NCI-H187 (cell line): ENCODE data around the gene MICALL2.
"Not testable (repeated sequence)": the region's sequence is repeated elsewhere in the genome, so short reads cannot be mapped to it uniquely, and the experiment has no call there.

Source experiments
- DNase-seq, 2 experiments: peaks; one replicate each; lab custom pipeline; 2025; lab: John Stamatoyannopoulos, UW

The MICALL2 gene

GRCh38 chr7:1447551-1448244, 11.6 kb downstream of the MICALL2 start:
- no peak for DNase-seq

- no peak for DNase-seq
Observed at GRCh38 chr7:1447112-1447511, 12.2 kb downstream of the MICALL2 start.

GRCh38 chr7:1446620-1447032, 12.6 kb downstream of the MICALL2 start:
- no peak for DNase-seq

DNA sequence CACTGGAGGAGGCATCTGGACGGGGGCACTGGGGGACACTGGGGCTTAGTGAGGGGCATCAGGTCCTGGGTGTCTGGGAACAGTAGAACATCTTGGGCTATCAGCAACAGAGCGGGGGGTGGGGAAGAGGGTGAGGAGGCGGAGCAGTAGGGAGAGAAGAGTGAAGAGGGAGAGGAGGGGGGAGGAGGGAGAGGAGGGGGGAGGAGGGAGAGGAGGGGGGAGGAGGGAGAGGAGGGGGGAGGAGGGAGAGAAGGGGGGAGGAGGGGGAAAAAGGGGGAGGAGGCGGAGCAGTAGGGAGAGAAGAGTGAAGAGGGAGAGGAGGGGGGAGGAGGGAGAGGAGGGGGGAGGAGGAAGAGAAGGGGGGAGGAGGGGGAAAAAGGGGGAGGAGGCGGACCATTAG, 13.2 kb downstream of the MICALL2 start:
- DNase-seq, result not testable (repeated sequence)

DNA sequence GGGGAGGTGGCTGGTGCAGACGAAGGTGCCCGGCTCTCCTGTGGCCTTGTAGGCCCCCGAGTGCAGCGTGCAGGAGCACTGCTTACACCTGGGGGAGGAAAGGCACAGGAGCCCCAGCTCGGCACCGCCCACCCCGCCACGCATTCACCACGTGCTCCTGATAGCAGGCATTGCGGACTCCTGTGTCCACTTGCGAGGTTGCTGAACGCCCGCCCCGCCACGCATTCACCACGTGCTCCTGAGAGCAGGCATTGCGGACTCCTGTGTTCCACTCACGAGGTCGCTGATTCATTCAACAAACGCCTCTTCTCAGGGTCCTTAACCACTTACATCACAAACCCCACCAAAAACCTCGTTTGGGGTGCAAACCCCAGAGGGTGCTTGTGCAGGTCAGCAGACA, 13.9 kb downstream of the MICALL2 start:
- DNase-seq, result no peak

- DNase-seq, result no peak
Observed at GRCh38 chr7:1444925-1445322, 14.3 kb downstream of the MICALL2 start.

DNA sequence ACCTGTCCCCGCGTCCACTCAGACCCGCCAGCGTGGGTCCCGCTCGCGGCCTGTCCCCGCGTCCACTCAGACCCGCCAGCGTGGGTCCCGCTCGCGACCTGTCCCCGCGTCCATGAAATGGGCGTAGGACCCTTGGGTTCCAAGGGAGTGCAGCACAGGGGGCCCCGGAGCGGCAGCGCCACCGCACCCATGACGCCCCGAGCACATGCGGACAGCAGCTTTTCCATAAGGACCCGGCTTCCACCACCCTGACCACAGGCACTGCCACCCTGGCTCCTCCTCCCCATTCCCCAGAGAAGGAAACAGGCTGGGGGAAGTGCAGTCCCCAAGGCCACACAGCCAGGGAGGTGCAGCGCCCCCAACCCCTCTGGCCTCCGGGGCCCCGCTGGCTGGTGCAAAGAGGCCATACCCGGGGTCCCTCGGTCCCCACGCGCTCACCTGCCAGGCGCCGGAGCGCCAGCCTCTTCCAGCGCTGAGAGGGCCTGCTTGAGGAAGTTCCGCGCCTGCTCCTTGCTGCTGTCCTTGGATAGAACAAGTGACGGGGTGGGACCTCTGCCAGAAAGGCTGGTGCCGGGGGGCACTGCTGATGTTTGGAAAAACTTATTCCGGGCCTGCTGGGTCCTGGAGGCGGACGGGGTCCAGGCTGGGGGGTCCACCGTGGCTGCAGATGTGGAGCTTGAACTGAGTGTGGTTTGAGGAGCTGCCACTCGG, 14.9 kb downstream of the MICALL2 start:
- DNase-seq, result no peak

DNA sequence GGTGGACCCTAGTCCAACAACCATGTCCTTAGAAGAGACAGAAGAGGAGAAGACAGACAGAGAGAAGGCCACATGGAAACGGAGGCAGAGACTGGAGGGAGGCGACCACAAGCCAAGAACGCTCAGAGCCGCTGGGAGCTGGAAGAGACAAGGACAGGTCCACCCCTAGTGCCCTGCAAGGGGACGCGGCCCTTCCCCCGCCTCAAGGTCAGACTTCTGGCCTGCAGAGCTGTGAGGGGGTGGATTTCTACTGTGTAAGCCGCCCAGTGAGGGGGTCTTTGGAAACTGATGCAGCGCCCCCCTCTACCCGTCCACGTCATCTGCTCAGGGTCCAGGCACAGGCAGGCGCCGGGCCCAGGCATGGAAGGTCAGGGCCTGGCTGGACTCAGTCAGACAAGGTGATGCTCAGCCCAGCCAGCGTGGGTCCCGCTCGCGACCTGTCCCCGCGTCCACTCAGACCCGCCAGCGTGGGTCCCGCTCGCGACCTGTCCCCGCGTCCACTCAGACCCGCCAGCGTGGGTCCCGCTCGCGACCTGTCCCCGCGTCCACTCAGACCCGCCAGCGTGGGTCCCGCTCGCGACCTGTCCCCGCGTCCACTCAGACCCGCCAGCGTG, 15.6 kb downstream of the MICALL2 start:
- DNase-seq, result not testable (repeated sequence)

- DNase-seq, result no peak
Observed at GRCh38 chr7:1442355-1443124, 16.7 kb downstream of the MICALL2 start.

GRCh38 chr7:1441615-1442354, 17.5 kb downstream of the MICALL2 start:
- DNase-seq, result no peak

GRCh38 chr7:1440620-1441019, 18.6 kb downstream of the MICALL2 start:
- no peak for DNase-seq

GRCh38 chr7:1439373-1440363, 19.6 kb downstream of the MICALL2 start:
- DNase-seq, result no peak

DNA sequence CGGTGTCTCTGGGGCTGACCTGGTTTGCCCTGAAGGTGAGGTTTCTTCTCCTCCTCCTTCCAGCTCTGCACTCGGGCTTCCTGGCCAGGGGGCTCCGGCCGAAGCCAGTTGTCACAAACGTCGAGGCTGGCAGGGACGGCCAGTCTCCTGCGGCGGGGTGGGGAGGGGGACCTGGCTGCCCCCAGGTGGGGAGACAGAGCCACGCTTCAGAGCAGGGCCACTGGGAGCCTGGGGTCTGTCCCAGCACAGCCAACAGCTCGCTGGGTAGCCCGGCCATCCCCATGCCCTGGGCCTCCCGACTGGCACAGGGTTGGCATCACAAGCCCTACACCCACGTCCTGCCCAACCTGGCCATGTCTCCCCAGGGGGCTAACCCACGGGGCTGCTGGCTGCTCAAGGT, 20.4 kb downstream of the MICALL2 start:
- no peak for DNase-seq

DNA sequence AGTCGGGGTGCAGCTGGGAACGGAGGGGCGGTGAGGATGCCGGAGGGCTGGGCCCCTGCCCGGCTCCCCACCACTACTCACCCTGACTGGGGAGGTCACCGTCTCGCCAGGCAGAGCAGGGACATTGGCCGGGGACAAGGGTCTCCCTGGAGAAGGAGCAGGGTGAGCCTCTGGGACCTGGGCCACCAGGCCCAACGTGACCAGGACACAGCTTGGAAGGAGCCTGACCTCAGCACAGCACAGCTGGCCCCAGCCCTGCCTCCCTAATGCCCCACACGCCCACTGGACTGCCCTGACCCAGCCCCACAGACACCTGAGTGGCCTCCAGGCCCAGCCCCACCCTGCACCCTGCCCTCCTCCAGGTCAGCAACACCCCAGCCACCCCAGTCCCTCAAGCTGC, 21.1 kb downstream of the MICALL2 start:
- DNase-seq, result no peak

DNA sequence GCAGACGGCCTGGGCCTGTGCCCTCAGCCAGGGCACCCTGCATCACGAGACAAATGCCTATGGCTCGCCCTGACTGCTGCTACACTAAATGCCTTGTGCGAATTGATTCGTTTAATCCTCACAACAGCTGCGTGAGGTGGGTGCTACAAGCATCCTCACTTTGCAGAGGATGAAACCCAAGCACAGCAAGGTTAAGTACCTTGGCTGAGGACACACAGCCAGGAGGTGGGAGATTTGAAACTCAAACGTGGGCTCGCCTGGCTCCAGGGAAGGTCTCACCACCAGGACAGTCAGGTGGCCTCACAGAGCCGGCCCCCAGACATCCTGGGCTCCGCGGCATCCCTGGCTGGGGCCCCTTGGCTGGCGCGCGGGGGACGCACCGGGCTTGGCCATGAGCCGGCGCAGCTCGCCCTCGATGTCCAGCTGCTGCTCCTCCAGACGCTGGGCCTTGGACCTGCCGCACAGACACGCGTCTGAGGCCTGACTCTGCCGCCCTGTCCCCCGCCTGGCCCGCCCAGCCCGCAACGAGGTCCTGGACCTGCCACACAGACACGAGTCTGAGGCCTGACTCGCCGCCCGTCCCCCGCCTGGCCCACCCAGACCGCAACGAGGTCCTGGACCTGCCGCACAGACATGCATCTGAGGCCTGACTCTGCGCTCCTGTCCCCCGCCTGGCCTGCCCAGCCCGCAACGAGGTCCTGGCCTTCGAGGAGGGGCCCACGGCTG, 22.0 kb downstream of the MICALL2 start:
- no peak for DNase-seq

DNA sequence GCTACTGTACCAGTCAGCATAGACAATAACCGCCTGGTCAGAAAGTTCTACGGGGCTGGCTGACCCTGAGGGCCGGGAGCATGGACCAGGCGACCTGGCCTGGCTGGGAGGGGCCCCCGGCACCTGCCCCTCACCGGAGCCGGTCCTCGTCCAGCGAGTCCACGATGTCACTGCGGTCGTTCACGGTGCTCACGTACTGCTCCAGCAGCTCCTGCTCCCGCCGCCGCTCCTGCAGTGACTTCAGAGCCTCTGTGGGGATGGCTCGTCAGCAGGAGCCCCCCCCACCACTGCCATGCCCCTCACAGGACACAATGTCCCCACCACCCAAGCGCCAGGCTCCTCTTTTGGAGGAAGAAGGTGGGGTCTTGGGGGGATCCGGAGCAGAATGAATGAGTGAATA, 22.7 kb downstream of the MICALL2 start:
- DNase-seq, result no peak

DNA sequence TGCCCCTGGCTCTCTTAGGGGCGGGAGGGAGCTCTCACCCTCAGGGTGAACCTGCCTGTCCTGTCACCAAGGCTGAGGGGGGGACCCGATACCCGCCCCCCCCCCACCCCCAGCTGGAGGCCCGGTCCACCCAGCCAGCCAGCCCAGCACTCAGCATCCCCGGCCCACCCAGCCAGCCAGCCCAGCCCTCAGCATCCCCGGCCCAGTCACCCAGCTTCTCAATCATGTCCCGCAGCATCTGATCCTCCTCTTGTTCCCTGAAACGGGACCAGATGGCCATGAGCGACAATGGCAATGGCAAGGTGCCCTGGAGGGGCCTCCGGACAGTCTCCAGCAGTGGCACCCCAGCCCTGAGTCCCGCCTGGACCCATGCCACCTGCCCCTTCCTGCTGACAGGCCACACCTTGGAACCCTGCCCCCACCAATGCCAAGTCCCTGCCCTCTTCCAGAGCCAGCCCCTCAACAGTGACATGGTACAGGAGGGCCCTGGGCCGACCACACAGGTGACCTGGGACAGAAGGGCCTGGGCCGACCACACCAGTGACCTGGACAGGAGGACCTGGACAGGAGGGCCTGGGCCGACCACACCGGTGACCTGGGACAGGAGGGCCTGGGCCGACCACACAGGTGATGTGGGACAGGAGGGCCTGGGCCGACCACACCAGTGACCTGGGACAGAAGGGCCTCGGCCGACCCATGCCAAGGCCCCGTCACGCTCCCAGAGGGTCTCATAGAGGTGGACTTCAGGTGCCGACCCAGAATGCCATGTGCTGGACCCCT, 24.2 kb downstream of the MICALL2 start:
- no peak for DNase-seq

- DNase-seq, result no peak
Observed at GRCh38 chr7:1434165-1434718, 25.0 kb downstream of the MICALL2 start.
